DMS 273 (cell line): ENCODE measurements around the gene GPSM1.

Experiments
- DNase-seq: peaks from one replicate; lab custom pipeline; 2025; ENCODE audit not compliant: unreplicated experiment; lab: John Stamatoyannopoulos, UW

Gene GPSM1

DNA sequence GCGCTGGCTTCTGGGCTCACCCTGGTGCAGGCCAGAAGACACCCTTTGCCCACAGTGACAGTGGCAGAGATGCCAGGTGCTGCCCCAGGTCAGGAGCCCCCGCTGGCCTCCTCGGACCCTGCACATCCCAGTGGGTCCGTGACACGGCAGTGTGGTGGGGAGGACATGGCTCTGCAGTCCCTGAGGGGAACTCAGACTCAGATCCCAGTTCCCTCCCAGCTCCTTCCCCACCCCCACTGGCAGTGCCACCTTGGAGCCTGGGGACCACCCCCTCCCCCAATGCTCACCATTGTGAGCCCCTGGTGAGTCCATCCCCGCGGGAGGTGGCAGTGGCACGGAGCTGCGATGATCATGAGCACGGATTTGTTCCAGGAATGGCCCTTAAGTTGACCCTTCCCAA is 22.9 kb upstream of the GPSM1 start:
- no peak for DNase-seq

- no peak for DNase-seq
These were observed 22.4 kb upstream of the GPSM1 start for GRCh38 chr9:136304981-136305380.

DNA sequence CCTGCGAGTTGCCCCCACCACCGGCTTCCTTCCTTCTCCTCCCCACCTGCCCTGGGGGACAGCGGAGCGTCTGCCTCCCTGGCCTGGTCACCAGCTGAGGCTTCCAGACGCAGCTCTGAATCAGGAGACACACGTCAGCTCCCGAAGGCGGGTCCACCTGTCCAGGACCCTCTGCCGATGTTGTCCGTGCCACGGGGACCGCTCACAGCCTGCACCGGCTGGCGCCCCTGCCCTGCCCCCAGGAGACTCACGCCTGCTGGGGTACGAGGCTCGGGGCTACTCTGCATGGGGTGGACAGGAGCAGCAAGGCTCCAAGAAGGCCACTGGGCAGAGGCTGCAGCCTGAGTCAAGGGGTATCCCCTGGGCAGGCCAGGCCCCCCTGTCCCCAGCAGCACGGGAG is 21.5 kb upstream of the GPSM1 start:
- DNase-seq = no peak

GRCh38 chr9:136306211-136307208 is 20.8 kb upstream of the GPSM1 start:
- DNase-seq = peak; percentile 48

- no peak for DNase-seq
These were observed 20.1 kb upstream of the GPSM1 start for GRCh38 chr9:136307215-136307750.

GRCh38 chr9:136308006-136308701 is 19.2 kb upstream of the GPSM1 start:
- DNase-seq = no peak

DNA sequence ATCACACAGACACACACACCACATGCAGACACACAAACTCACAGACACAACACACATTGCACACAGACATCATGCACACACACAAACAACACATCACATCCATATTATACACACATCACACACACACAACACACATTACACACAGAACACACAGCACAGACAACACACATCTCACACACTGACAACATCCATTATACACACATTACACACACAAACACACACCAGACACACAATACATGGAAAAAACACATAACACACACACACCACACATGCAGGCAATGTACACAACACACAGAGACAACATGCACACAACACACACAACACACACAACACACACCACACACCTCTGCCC is 18.7 kb upstream of the GPSM1 start:
- no peak for DNase-seq

GRCh38 chr9:136309101-136309801 is 18.1 kb upstream of the GPSM1 start:
- DNase-seq = peak; percentile 92

- DNase-seq = no peak
These were observed 17.5 kb upstream of the GPSM1 start for GRCh38 chr9:136309806-136310220.

- DNase-seq = peak; percentile 54
These were observed 16.9 kb upstream of the GPSM1 start for GRCh38 chr9:136310273-136311030.

DNA sequence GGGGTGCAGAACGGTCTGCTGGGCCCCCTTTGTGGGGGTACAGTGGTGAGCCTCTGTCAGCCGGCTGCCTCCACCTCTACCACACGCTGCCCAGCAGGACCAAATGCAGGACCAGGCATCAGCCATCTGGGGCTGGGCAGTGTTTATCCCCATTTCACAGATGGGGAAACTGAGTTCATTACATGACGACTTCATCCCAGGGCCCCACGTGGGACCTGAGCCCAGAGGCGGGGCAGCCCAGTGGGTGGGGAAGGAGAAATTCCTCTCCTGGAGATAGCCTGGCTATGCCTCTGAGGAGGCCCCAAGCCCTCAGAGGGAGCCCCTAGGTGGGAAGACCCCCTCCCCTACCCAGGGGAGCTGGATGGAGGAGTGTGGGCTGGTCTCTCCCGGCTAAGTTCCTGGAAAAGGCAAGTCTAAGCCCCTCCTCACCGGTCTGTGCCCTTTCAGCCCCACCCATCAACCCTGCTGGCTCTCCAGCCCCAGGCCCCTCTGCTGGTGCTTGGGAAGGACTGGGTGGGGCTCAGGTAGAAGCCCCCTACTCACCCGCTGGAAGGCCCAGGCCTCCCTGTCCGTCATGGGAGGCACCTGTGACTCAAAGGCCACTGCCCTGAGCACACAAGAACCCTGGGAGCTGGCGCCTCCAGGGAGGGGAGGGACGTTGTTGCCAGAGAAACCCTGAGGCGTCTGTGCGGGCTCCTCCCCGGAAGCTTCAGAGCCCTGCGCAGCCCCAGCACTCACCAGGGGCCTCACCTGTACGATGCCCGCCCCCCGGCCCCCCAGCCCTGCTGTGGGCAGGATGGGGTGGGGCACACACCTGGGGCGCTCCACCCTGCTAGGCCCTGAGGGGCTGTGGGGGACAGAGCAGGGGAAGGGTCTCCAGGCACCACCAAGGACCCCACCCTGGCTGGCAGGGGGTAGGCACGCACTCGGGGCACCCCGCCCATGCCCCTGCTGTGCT is 16.0 kb upstream of the GPSM1 start:
- peak; percentile 54 for DNase-seq

GRCh38 chr9:136312009-136312375 is 15.3 kb upstream of the GPSM1 start:
- no peak for DNase-seq

DNA sequence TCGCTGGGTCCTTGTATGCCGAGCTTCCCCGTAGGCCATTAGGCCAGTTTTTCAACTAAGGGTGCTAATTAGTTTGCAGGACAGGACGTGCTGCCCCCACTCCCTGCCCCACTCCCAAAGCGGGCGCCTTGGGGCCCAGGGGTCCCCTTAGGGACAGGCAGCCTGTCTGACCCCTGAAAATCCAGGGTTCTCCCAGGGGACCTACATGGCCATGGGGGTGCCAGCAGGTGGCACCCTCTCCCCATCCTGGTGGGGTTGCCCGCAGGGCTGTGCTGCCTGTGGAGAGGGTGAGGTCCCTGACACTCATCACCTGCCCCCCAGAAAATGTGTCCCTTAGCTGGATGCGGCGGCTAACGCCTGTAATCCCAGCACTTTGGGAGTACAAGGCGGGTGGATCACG is 14.9 kb upstream of the GPSM1 start:
- DNase-seq = peak; percentile 72

GRCh38 chr9:136313111-136314055 is 14.0 kb upstream of the GPSM1 start:
- no peak for DNase-seq

DNA sequence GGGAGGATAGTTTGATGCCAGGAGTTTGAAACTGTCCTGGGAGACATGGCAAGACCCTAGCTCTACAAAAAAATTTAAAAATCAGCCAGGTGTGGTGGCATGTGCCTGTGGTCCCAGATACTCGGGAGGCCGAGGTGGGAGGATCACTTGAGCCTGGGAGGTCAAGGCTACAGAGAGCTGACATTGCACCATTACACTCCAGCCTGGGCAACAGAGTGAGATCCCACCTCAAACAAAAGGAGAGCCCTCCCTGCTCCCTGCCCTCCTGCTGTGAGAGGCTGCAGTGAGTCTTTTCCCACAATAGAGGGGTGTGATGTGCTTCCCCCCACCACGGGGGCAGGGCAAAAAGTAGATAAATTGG is 13.3 kb upstream of the GPSM1 start:
- no peak for DNase-seq

DNA sequence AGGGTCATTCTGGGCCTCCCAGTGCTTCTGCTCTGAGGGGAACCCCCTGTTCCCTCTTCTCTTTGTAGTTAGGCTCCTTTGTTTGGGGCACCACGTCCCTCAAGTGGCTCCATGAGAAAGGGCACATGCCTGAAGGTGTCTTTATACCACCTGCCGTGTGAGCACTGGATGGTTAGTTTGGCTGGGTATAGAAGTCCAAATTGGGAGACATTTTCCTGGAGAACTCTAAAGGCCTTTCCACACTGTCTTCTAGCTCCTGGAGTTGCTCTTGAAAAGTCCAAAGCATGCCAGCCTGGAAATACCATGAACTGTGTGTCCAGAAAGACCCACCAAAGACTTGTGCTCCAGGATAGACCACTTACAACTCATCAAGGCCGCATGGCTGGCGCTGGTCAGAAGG is 12.4 kb upstream of the GPSM1 start:
- DNase-seq = no peak

DNA sequence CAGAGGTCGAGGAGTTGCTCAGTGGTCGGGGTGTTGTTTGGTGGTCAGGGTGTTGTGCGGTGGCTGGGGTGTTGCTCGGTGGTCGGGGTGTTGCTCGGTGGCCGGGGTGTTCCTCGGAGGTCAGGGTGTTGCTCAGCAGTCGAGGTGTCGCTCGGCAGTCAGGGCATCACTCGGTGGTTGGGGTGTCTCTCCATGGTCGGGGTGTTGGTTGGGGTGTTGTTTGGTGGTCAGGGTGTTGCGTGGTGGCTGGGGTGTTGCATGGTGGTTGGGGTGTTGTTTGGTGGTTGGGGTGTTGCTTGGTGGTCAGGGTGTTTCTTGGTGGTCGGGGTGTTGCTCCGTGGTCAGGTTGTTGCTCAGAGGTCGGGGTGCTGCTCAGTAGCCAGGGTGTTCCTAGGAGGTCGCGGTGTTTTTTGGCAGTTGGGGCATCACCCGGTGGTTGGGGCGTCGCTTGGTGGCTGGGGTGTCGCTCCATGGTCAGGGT is 11.0 kb upstream of the GPSM1 start:
- DNase-seq = no peak

DNA sequence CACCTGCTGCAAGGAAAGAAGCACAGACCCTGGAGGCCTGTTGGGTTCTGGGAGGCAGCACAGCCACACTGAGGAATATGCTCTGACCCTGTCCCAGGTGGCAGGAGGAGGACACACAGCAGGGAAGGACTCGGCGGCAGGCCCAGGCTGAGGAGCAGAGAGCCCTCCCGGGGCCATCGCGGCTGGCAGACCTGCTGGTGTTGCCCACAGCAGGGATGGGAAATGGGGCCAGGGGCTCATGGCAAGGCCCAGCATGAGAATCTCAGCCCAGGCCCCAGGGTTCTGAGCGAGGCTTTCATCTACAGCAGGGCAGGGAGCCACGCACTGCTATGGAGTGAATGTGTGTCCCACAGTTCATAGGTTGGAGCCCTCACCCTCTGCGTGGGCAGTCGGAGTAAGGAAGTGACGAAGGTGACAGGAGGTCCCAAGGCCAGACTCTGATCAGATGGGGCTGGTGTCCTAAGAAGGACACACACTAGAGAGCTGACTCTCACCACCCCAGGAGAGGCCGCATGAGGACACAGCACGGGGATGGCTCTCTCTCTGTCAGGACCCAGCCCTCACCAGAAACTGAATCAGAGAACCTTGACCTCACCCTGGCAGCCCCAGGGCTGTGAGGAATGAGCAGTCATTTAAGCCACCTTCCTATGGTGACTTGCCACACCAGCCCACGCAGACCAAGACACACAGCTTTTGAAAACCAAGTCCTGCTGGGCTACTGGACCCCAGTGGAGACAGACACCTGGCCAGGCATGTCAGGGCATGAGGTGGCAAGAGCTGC is 10.3 kb upstream of the GPSM1 start:
- peak; percentile 88 for DNase-seq
